HCT116 (cell line): ENCODE results near the gene ITPR2.
"Not testable (repeated sequence)": the region's sequence is repeated elsewhere in the genome, so short reads cannot be mapped to it uniquely, and the experiment has no call there.

Experiments
- CTCF ChIP-seq, 3 experiments: fragments of 200-600 bp in 1 of 3; sonication (generic) in 1 of 3; IDR thresholded peaks in 2 of 3; conservative IDR thresholded peaks in 1 of 3; 2 replicates each; pipeline ENCODE4 v1.5.1; 2012 to 2017; ENCODE audit warnings: low read depth in 2 of 3, low read length in 2 of 3, antibody characterized with exemption in 1 of 3, borderline replicate concordance in 1 of 3, control low read depth in 1 of 3, mild to moderate bottlenecking in 1 of 3, mixed read lengths in 1 of 3, mixed run types in 1 of 3, moderate library complexity in 1 of 3; ENCODE audit not compliant: insufficient read depth in 1 of 3
- EGR1 ChIP-seq: IDR thresholded peaks from 2 replicates; pipeline ENCODE4 v1.6.1; 2012; ENCODE audit warnings: low read depth
- ELF1 ChIP-seq: IDR thresholded peaks from 2 replicates; pipeline ENCODE4 v1.6.1; 2012; ENCODE audit warnings: low read depth, borderline replicate concordance
- EZH2 ChIP-seq: fragments of 200-600 bp; sonication (generic); IDR thresholded peaks from 2 replicates; pipeline ENCODE4 v1.6.1; 2017; ENCODE audit warnings: antibody characterized with exemption, mixed run types
- FOSL1 ChIP-seq: IDR thresholded peaks from 2 replicates; pipeline ENCODE4 v1.6.1; 2012; ENCODE audit warnings: low read depth
- POLR2A ChIP-seq: IDR thresholded peaks from 2 replicates; pipeline ENCODE4 v1.7.0; 2011; ENCODE audit warnings: borderline replicate concordance; ENCODE audit not compliant: insufficient read depth, insufficient read length; ENCODE audit errors: extremely low read depth
- POLR2AphosphoS5 ChIP-seq: IDR thresholded peaks from 2 replicates; pipeline ENCODE4 v1.6.1; 2011; ENCODE audit warnings: mild to moderate bottlenecking, low read depth, low read length, moderate library complexity
- RAD21 ChIP-seq: IDR thresholded peaks from 2 replicates; pipeline ENCODE4 v1.6.1; 2012; ENCODE audit warnings: low read depth, mild to moderate bottlenecking
- TCF7L2 ChIP-seq: IDR thresholded peaks from 2 replicates; pipeline ENCODE4 v1.7.0; 2011; ENCODE audit warnings: borderline replicate concordance, inconsistent platforms; ENCODE audit not compliant: insufficient read depth, insufficient read length; ENCODE audit errors: extremely low read depth
- YY1 ChIP-seq: IDR thresholded peaks from 2 replicates; pipeline ENCODE4 v1.6.1; 2011; ENCODE audit warnings: low read length, low read depth, moderate library complexity, mild to moderate bottlenecking; ENCODE audit not compliant: insufficient replicate concordance; ENCODE audit errors: extremely low read depth

GRCh38 chr12:26862787-26863186, 29.8 kb upstream of the ITPR2 start:
- TF ChIP-seq CTCF (IDR thresholded peaks at IDR 0.05 in 2 of 3, conservative IDR thresholded peaks at IDR 0.05 in 1 of 3; ENCODE audit: borderline replicate concordance in 1 of 3, insufficient read depth in 1 of 3, low read depth in 2 of 3, low read length in 2 of 3); RAD21; POLR2AphosphoS5; EZH2; POLR2A; TCF7L2; FOSL1; YY1; ELF1; EGR1: not testable (repeated sequence)
